D721Med (cell line): ENCODE data around the gene ZNF319.

Source experiments
- DNase-seq: peaks from one replicate; pipeline ENCODE4 v3.0.0; 2011; ENCODE audit warnings: low spot score; ENCODE audit not compliant: insufficient read length
- FAIRE-seq: peaks from 2 replicates; lab custom pipeline; 2011; peaks lifted over from hg19 to GRCh38; lab: Jason Lieb, UNC
- CTCF ChIP-seq: IDR thresholded peaks from 2 replicates; pipeline ENCODE4 v1.5.1; 2012; ENCODE audit warnings: mild to moderate bottlenecking, control low read depth; ENCODE audit not compliant: insufficient read depth; ENCODE audit errors: missing control alignments

Gene ZNF319

GRCh38 chr16:57999366-57999970 lies 1.0 kb downstream of the ZNF319 start:
- DNase-seq (no peak), FAIRE-seq (no peak)
- TF ChIP-seq CTCF = no peak

GRCh38 chr16:57998992-57999365 lies 1.5 kb downstream of the ZNF319 start:
- no peak for DNase-seq
- no peak for TF ChIP-seq CTCF
- FAIRE-seq = no peak

- DNase-seq (no peak), FAIRE-seq (no peak)
- TF ChIP-seq CTCF = no peak
Measured at GRCh38 chr16:57998486-57998885, 2.0 kb downstream of the ZNF319 start.

GRCh38 chr16:57997528-57998265 lies 2.8 kb downstream of the ZNF319 start:
- no peak for DNase-seq
- FAIRE-seq = no peak
- TF ChIP-seq CTCF = no peak

GRCh38 chr16:57997176-57997527 lies 3.3 kb downstream of the ZNF319 start:
- no peak for DNase-seq
- TF ChIP-seq CTCF = no peak
- no peak for FAIRE-seq

- no peak for TF ChIP-seq CTCF
- DNase-seq (no peak), FAIRE-seq (no peak)
Measured at GRCh38 chr16:57996406-57997175, 3.9 kb downstream of the ZNF319 start.
